Upper lobe of left lung (tissue), 4 donors: ENCODE results near the gene LAD1.

Experiments
- CTCF ChIP-seq, 6 experiments: fragments of 450-650 bp in 4 of 6; fragments of 200-600 bp in 2 of 6; sonication (generic) in 2 of 6; IDR thresholded peaks; one replicate each; pipeline ENCODE4 v1.5.1; 2016 to 2019; ENCODE audit warnings: antibody characterized with exemption in 6 of 6
- POLR2A ChIP-seq, 4 donors: fragments of 450-650 bp; IDR thresholded peaks; one replicate each; pipeline ENCODE4 v1.5.1; 2016 to 2017; ENCODE audit warnings: antibody characterized with exemption in 4 of 4, mild to moderate bottlenecking in 2 of 4

GRCh38 chr1:201377611-201378092 is 21.5 kb downstream of the LAD1 start, which contains the start of gene TNNT2:
- TF ChIP-seq POLR2A (IDR thresholded peaks at IDR 0.05) (no peak), CTCF (IDR thresholded peaks at IDR 0.05) (no peak)
